ENCODE measurements around the gene POPDC2.

Gene POPDC2

GRCh38 chr3:119677641-119677934 lies 17.2 kb upstream of the POPDC2 start:
- FAIRE-seq (no peak), DNase-seq (ENCODE audit: insufficient read length, low spot score) (no peak)
- no peak for TF ChIP-seq POLR2A (IDR thresholded peaks at IDR 0.05; ENCODE audit: low read depth, low read length)

- DNase-seq (ENCODE audit: insufficient read length, low spot score), result peak; percentile 71
- peak; percentile 85 for FAIRE-seq
- peak; percentile 37; the same call in 1 of the 2 replicates for TF ChIP-seq POLR2A (IDR thresholded peaks at IDR 0.05; ENCODE audit: low read depth, low read length)
Measured at GRCh38 chr3:119676771-119677640, 16.6 kb upstream of the POPDC2 start, which contains the start of gene COX17. TSS of gene COX17 (minus strand) at chr3:119677406. CDS start at chr3:119677310, 96 bp downstream.

- DNase-seq (ENCODE audit: insufficient read length, low spot score) (no peak), FAIRE-seq (no peak)
- no peak for TF ChIP-seq POLR2A (IDR thresholded peaks at IDR 0.05; ENCODE audit: low read depth, low read length)
Measured at GRCh38 chr3:119676020-119676419, 15.6 kb upstream of the POPDC2 start.

- DNase-seq (ENCODE audit: insufficient read length, low spot score) (no peak), FAIRE-seq (no peak)
- no peak for TF ChIP-seq POLR2A (IDR thresholded peaks at IDR 0.05; ENCODE audit: low read depth, low read length)
Measured at GRCh38 chr3:119675188-119675874, 14.9 kb upstream of the POPDC2 start.

DNA sequence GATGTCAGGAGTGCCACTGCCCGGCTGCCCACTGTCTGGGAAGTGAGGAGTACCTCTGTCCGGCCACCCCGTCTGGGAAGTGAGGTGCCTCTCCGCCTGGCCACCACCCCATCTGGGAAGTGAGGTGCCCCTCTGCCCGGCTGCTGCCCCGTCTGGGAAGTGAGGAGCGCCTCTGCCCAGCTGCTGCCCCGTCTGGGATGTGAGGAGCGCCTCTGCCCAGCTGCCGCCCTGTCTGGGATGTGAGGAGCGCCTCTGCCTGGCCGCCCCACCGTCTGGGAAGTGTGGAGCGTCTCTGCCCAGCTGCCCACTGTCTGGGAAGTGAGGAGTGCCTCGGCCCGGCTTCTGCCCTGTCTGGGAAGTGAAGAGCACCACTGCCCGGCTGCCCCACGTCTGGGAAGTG lies 13.5 kb upstream of the POPDC2 start:
- FAIRE-seq, result no peak
- no peak for TF ChIP-seq POLR2A (IDR thresholded peaks at IDR 0.05; ENCODE audit: low read depth, low read length)

GRCh38 chr3:119672776-119673175 lies 12.4 kb upstream of the POPDC2 start:
- TF ChIP-seq POLR2A (IDR thresholded peaks at IDR 0.05; ENCODE audit: low read depth, low read length), result no peak
- FAIRE-seq (no peak), DNase-seq (ENCODE audit: insufficient read length, low spot score) (no peak)

More for the DNA sequence above, 13.5 kb upstream of the POPDC2 start:
- DNase-seq (ENCODE audit: insufficient read length, low spot score), result no peak

DNA sequence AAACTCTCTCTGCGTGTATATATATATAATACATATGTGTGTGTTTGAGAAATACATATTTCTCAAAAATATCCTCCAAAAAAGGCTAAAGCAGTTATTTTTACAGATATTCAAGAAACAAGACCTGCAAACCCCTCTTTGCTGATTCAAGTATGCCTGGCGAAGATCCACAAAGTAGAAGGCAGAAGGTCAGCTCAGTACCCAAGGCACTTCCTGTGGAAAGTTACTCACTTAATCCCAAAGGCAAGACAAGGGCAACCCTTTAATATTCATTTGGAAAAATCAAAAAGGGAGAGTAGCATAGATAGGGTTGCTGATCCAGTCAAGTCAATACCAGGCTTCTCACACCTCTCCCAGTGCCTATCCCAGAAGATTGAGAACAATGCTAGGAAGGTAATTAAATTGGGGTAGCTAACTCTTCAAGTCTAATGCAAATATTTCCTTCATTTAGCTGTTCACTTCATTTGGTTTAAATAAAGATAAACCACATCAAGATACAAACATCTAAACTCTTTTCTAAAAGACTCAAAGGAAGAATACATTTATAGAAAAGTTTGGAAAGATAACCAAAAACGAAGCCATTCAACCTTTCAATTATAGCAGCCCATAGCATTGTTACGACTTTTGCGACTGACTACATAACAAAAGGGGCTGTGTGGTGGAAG lies 9.6 kb upstream of the POPDC2 start:
- DNase-seq (ENCODE audit: insufficient read length, low spot score) (no peak), FAIRE-seq (peak; percentile 53)
- TF ChIP-seq POLR2A (IDR thresholded peaks at IDR 0.05; ENCODE audit: low read depth, low read length), result no peak

- TF ChIP-seq POLR2A (IDR thresholded peaks at IDR 0.05; ENCODE audit: low read depth, low read length), result no peak
- FAIRE-seq, result no peak
- DNase-seq (ENCODE audit: insufficient read length, low spot score), result no peak
Measured at GRCh38 chr3:119665954-119666559, 5.7 kb upstream of the POPDC2 start.

DNA sequence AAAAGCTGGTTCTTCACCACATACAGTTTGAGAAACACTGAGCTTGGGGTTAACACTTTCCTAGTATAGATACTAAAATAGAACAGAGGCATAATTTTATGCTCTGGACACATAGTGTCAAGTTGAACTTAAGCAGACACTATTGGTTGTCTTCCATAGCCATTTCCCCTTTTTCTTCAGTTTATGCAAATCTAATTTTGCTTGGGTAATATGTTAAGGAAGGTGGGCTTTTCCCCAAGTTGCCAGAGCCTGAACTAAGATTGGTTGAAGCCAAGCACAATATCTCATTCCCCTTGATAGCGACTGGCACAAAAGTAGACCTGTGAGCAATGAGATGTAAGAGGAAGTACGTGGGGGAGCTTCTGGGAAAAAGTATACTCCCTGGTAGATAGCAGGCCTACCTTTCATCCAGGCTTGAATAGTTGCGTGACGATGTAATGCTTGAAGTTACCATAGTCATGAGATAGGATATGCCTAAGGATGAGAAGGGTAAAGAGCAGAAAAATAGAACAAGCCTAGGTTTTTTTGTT lies 4.5 kb upstream of the POPDC2 start:
- peak; percentile 23 for FAIRE-seq
- TF ChIP-seq POLR2A (IDR thresholded peaks at IDR 0.05; ENCODE audit: low read depth, low read length), result no peak
- DNase-seq (ENCODE audit: insufficient read length, low spot score), result no peak

- DNase-seq (ENCODE audit: insufficient read length, low spot score) (no peak), FAIRE-seq (no peak)
- TF ChIP-seq POLR2A (IDR thresholded peaks at IDR 0.05; ENCODE audit: low read depth, low read length), result no peak
Measured at GRCh38 chr3:119664370-119664769, 4.0 kb upstream of the POPDC2 start.

- no peak for FAIRE-seq
- no peak for DNase-seq (ENCODE audit: insufficient read length, low spot score)
- TF ChIP-seq POLR2A (IDR thresholded peaks at IDR 0.05; ENCODE audit: low read depth, low read length), result no peak
Measured at GRCh38 chr3:119663885-119664284, 3.5 kb upstream of the POPDC2 start.

- no peak for TF ChIP-seq POLR2A (IDR thresholded peaks at IDR 0.05; ENCODE audit: low read depth, low read length)
- FAIRE-seq, result no peak
- DNase-seq (ENCODE audit: insufficient read length, low spot score), result no peak
Measured at GRCh38 chr3:119662604-119663373, 2.4 kb upstream of the POPDC2 start.
